SK-N-SH treated with all-trans-retinoic acid at 6 μM for 48 hours (cell line): ENCODE results near the gene SLC12A8.

Source experiments
- OSR1 ChIP-seq: fragments of 250-450 bp; sonication (Bioruptor Pico); IDR thresholded peaks from 2 replicates; pipeline ENCODE4 v1.8.0; 2022; ENCODE audit warnings: moderate library complexity, mild to moderate bottlenecking, inconsistent platforms
- TF ChIP-seq, protein P1 (sequence below): fragments of 250-450 bp; sonication (Bioruptor Pico); IDR thresholded peaks from 2 replicates; pipeline ENCODE4 v1.8.0; 2020; ENCODE audit warnings: mild to moderate bottlenecking, moderate library complexity, borderline replicate concordance

- TF ChIP-seq OSR1 (CRISPR knock-in tag): no peak
- TF ChIP-seq, protein P1, sequence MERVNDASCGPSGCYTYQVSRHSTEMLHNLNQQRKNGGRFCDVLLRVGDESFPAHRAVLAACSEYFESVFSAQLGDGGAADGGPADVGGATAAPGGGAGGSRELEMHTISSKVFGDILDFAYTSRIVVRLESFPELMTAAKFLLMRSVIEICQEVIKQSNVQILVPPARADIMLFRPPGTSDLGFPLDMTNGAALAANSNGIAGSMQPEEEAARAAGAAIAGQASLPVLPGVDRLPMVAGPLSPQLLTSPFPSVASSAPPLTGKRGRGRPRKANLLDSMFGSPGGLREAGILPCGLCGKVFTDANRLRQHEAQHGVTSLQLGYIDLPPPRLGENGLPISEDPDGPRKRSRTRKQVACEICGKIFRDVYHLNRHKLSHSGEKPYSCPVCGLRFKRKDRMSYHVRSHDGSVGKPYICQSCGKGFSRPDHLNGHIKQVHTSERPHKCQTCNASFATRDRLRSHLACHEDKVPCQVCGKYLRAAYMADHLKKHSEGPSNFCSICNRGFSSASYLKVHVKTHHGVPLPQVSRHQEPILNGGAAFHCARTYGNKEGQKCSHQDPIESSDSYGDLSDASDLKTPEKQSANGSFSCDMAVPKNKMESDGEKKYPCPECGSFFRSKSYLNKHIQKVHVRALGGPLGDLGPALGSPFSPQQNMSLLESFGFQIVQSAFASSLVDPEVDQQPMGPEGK (CRISPR knock-in tag): no peak
These were observed 67.8 kb downstream of the SLC12A8 start for GRCh38 chr3:125144653-125145314.
